Left colon (tissue), 2 donors: Measurements from ENCODE around the gene OR10H1. TPM values are rescaled to one million over a fixed set of nuclear protein-coding genes. Genes with fewer than 3 reads are reported as not detected.
"Not testable (repeated sequence)": the region's sequence is repeated elsewhere in the genome, so short reads cannot be mapped to it uniquely, and the experiment has no call there.

Experiments used
- ATAC-seq: fragments of 200-7000 bp; cut with Tn5 transposase; one replicate; pipeline ENCODE4 v1.9.1; 2020; ENCODE audit warnings: mild to moderate bottlenecking, moderate library complexity
- DNase-seq, 2 donors: peaks; one replicate each; pipeline ENCODE4 v3.0.0-alpha.2; 2020
- intact Hi-C, 2 donors: fragments of 100-400 bp; cut with DNase I in 1 of 2; cut with micrococcal nuclease in 1 of 2; formaldehyde crosslinking; loops; one replicate each; pipeline versions ENCODE4 v1.11.2 to v1.14.0; 2022; cut with DNase I, micrococcal nuclease
- long read RNA-seq: library from polyadenylated mRNA; unstranded; transcript quantifications from one replicate; pipeline ENCODE4 v2.0.0, GENCODE V29; 2021
- total RNA-seq, 2 donors: library from RNA; stranded (reverse); fragmentation: NEBNext Ultra II Directional; extraction: Animal tissue kit (Norgen Biotek cat#: 25700); gene quantifications; one replicate each; pipeline ENCODE4 v1.2.1, GENCODE V29; 2021
- donor health status: DM: no; HTN: no; CAD: no.
- donor health status: DM: yes; HTN: yes; CAD: no.

OR10H1 gene
- total RNA-seq = under 1 TPM in 1 of 2 donors, not detected in 1; 0.09 TPM
- long read RNA-seq = 0 reads

- intact Hi-C loops = no loop called here
- no peak for DNase-seq
- no peak for ATAC-seq
Measured at GRCh38 chr19:15815306-15815705, at the start of gene OR10H1. Gene OR10H1 (minus strand): TSS chr19:15815664. CDS start chr19:15808037, 7,627 bp downstream.

GRCh38 chr19:15864824-15865223 lies 49.4 kb upstream of the OR10H1 start:
- no peak for DNase-seq
- ATAC-seq = no peak
- intact Hi-C loops = loop anchor here in 1 of 2 donors (5.0 kb wide), 1 partner anchor 238 kb away; no protein-coding TSS in a partner anchor

- DNase-seq = no peak
- no peak for ATAC-seq
Measured at GRCh38 chr19:15863272-15863671, 47.8 kb upstream of the OR10H1 start.

GRCh38 chr19:15862444-15862843 lies 47.0 kb upstream of the OR10H1 start:
- ATAC-seq (no peak), DNase-seq (no peak)
- intact Hi-C loops = no loop called here

More at GRCh38 chr19:15863272-15863671, 47.8 kb upstream of the OR10H1 start:
- intact Hi-C loops = no loop called here

- intact Hi-C loops = no loop called here
- ATAC-seq (no peak), DNase-seq (no peak)
Measured at GRCh38 chr19:15860522-15860921, 45.1 kb upstream of the OR10H1 start.

- no peak for ATAC-seq
- DNase-seq = no peak
- intact Hi-C loops = no loop called here
Measured at GRCh38 chr19:15859187-15859586, 43.7 kb upstream of the OR10H1 start.

GRCh38 chr19:15850385-15850784 lies 34.9 kb upstream of the OR10H1 start:
- intact Hi-C loops = no loop called here

GRCh38 chr19:15846923-15847322 lies 31.5 kb upstream of the OR10H1 start:
- ATAC-seq = no peak
- intact Hi-C loops = no loop called here

More at GRCh38 chr19:15850385-15850784, 34.9 kb upstream of the OR10H1 start:
- ATAC-seq (no peak), DNase-seq (no peak)

GRCh38 chr19:15843894-15844222 lies 28.4 kb upstream of the OR10H1 start:
- intact Hi-C loops, DNase-seq, ATAC-seq: not testable (repeated sequence)

More at GRCh38 chr19:15846923-15847322, 31.5 kb upstream of the OR10H1 start:
- no peak for DNase-seq

- DNase-seq (no peak), ATAC-seq (no peak)
- intact Hi-C loops = no loop called here
Measured at GRCh38 chr19:15843203-15843893, 27.9 kb upstream of the OR10H1 start.

GRCh38 chr19:15841875-15842569 lies 26.6 kb upstream of the OR10H1 start:
- ATAC-seq (no peak), DNase-seq (no peak)
- intact Hi-C loops = no loop called here

GRCh38 chr19:15840833-15841232 lies 25.4 kb upstream of the OR10H1 start:
- no peak for DNase-seq
- intact Hi-C loops = no loop called here
- no peak for ATAC-seq

GRCh38 chr19:15839888-15840287 lies 24.4 kb upstream of the OR10H1 start:
- intact Hi-C loops, DNase-seq, ATAC-seq: not testable (repeated sequence)

GRCh38 chr19:15838351-15838750 lies 22.9 kb upstream of the OR10H1 start:
- ATAC-seq (no peak), DNase-seq (no peak)
- intact Hi-C loops = no loop called here

- intact Hi-C loops = no loop called here
- DNase-seq = peak in 1 of 2 donors; percentile 72
- peak; percentile 55 for ATAC-seq
Measured at GRCh38 chr19:15837221-15837731, 21.8 kb upstream of the OR10H1 start.

GRCh38 chr19:15836330-15837220 lies 21.1 kb upstream of the OR10H1 start:
- DNase-seq (peak; percentile 97 to 98), ATAC-seq (peak; percentile 95)
- intact Hi-C loops = no loop called here

- intact Hi-C loops = not testable (repeated sequence)
Measured at GRCh38 chr19:15835565-15836329, 20.3 kb upstream of the OR10H1 start.

GRCh38 chr19:15834232-15834631 lies 18.8 kb upstream of the OR10H1 start:
- ATAC-seq, intact Hi-C loops, DNase-seq: not testable (repeated sequence)

More at GRCh38 chr19:15835565-15836329, 20.3 kb upstream of the OR10H1 start:
- peak in 1 of 2 donors; percentile 22 for DNase-seq
- ATAC-seq = peak; percentile 21
